Measurements from ENCODE around the gene PPM1J. TPM values are rescaled to one million over a fixed set of nuclear protein-coding genes. Genes with fewer than 3 reads are reported as not detected.
A peak's percentile ranks its signal among the peaks of the same experiment; 100 is the strongest.

The PPM1J gene
- total RNA-seq, 2 experiments from 2014 or later = 0.74 to 1.0 TPM

GRCh38 chr1:112701227-112702066 lies 13.7 kb downstream of the PPM1J start:
- CTCF ChIA-PET = interaction anchor here (4.4 kb wide), 1 partner anchor 14 kb away, joined by 25 read pairs; the partner anchor contains the start of gene PPM1J
- H3K4me3 Mint-ChIP-seq = no peak overlapping the region
- H3K9me3 Mint-ChIP-seq = no peaks in the 10 kb centered on the region
- H3K36me3 Mint-ChIP-seq (ENCODE audit: low read depth) = peaks cover 1% of the 10 kb centered on the region
- H3K4me1 Mint-ChIP-seq (ENCODE audit: low read depth) = peaks cover 60% of the 10 kb centered on the region
- H3K27ac Mint-ChIP-seq = peak overlapping the region; percentile 87
- H3K27me3 Mint-ChIP-seq (ENCODE audit: low read depth) = no peaks in the 10 kb centered on the region
- no peak for DNase-seq
- intact Hi-C loops (cut with micrococcal nuclease) = loop anchor here (5.0 to 10.0 kb wide), 2 partner anchors 256 to 1233 kb away; partner anchors contain the start of gene SLC16A1

- Mint-ChIP-seq H3K4me3 (no peak overlapping the region), H3K36me3 (ENCODE audit: low read depth) (peaks cover 1% of the 10 kb centered on the region), H3K9me3 (no peaks in the 10 kb centered on the region), H3K27ac (peak overlapping the region; percentile 87), H3K27me3 (ENCODE audit: low read depth) (no peaks in the 10 kb centered on the region), H3K4me1 (ENCODE audit: low read depth) (peaks cover 54% of the 10 kb centered on the region)
- peak; percentile 85 for DNase-seq
- intact Hi-C loops (cut with micrococcal nuclease) = loop anchor here (1.0 to 10.0 kb wide), 3 partner anchors 26 to 1234 kb away; partner anchors contain the start of genes MOV10 and SLC16A1
- CTCF ChIA-PET = interaction anchor here (0.9 kb wide), 2 partner anchors 199 to 235 kb away, joined by 3 read pairs; no protein-coding TSS in a partner anchor
Measured at GRCh38 chr1:112700290-112701226, 14.6 kb downstream of the PPM1J start.

- intact Hi-C loops (cut with micrococcal nuclease) = loop anchor here (1.0 to 10.0 kb wide), 3 partner anchors 25 to 1235 kb away; partner anchors contain the start of genes MOV10 and SLC16A1
- CTCF ChIA-PET = interaction anchor here (0.9 to 1.8 kb wide), 3 partner anchors 8 to 234 kb away, joined by 3 to 7 read pairs (median 3); no protein-coding TSS in a partner anchor
- no peaks in the 10 kb centered on the region for H3K9me3 Mint-ChIP-seq
- no peak overlapping the region for H3K4me3 Mint-ChIP-seq
- peaks cover 1% of the 10 kb centered on the region for H3K36me3 Mint-ChIP-seq (ENCODE audit: low read depth)
- H3K4me1 Mint-ChIP-seq (ENCODE audit: low read depth) = peaks cover 44% of the 10 kb centered on the region
- H3K27me3 Mint-ChIP-seq (ENCODE audit: low read depth) = no peaks in the 10 kb centered on the region
- DNase-seq = no peak
- peak overlapping the region; percentile 87 for H3K27ac Mint-ChIP-seq
Measured at GRCh38 chr1:112699425-112700144, 15.5 kb downstream of the PPM1J start.

- intact Hi-C loops (cut with micrococcal nuclease) = no loop called here
- peaks cover 1% of the 10 kb centered on the region for H3K36me3 Mint-ChIP-seq (ENCODE audit: low read depth)
- CTCF ChIA-PET = interaction anchor here (1.8 kb wide), 1 partner anchor 9 kb away, joined by 7 read pairs; no protein-coding TSS in a partner anchor
Measured at GRCh38 chr1:112698366-112699310, 16.5 kb downstream of the PPM1J start.

GRCh38 chr1:112697781-112698201 lies 17.3 kb downstream of the PPM1J start:
- peaks cover 3% of the 10 kb centered on the region for H3K36me3 Mint-ChIP-seq (ENCODE audit: low read depth)
- no peak for DNase-seq
- H3K27ac Mint-ChIP-seq = no peak overlapping the region
- H3K27me3 Mint-ChIP-seq (ENCODE audit: low read depth) = no peaks in the 10 kb centered on the region
- peaks cover 32% of the 10 kb centered on the region for H3K4me1 Mint-ChIP-seq (ENCODE audit: low read depth)
- CTCF ChIA-PET = interaction anchor here (0.9 to 1.8 kb wide), 2 partner anchors 10 to 18 kb away, joined by 3 to 7 read pairs; no protein-coding TSS in a partner anchor
- no peak overlapping the region for H3K4me3 Mint-ChIP-seq
- no peaks in the 10 kb centered on the region for H3K9me3 Mint-ChIP-seq
- intact Hi-C loops (cut with micrococcal nuclease) = no loop called here

More at GRCh38 chr1:112698366-112699310, 16.5 kb downstream of the PPM1J start:
- no peaks in the 10 kb centered on the region for H3K27me3 Mint-ChIP-seq (ENCODE audit: low read depth)
- no peak for DNase-seq
- H3K27ac Mint-ChIP-seq = peak overlapping the region; percentile 87
- H3K4me1 Mint-ChIP-seq (ENCODE audit: low read depth) = peaks cover 34% of the 10 kb centered on the region
- no peak overlapping the region for H3K4me3 Mint-ChIP-seq
- H3K9me3 Mint-ChIP-seq = no peaks in the 10 kb centered on the region

GRCh38 chr1:112696578-112697314 lies 18.4 kb downstream of the PPM1J start:
- intact Hi-C loops (cut with micrococcal nuclease) = no loop called here
- H3K4me1 Mint-ChIP-seq (ENCODE audit: low read depth) = peaks cover 24% of the 10 kb centered on the region
- H3K27me3 Mint-ChIP-seq (ENCODE audit: low read depth) = no peaks in the 10 kb centered on the region
- peaks cover 6% of the 10 kb centered on the region for H3K36me3 Mint-ChIP-seq (ENCODE audit: low read depth)
- CTCF ChIA-PET = interaction anchor here (0.9 kb wide), 2 partner anchors 19 to 194 kb away, joined by 3 to 4 read pairs; no protein-coding TSS in a partner anchor
- no peak overlapping the region for H3K4me3 Mint-ChIP-seq
- DNase-seq = no peak
- no peak overlapping the region for H3K27ac Mint-ChIP-seq
- no peaks in the 10 kb centered on the region for H3K9me3 Mint-ChIP-seq

- H3K4me3 Mint-ChIP-seq = no peak overlapping the region
- H3K9me3 Mint-ChIP-seq = no peaks in the 10 kb centered on the region
- CTCF ChIA-PET = no interaction called here
- H3K27me3 Mint-ChIP-seq (ENCODE audit: low read depth) = no peaks in the 10 kb centered on the region
- peaks cover 5% of the 10 kb centered on the region for H3K36me3 Mint-ChIP-seq (ENCODE audit: low read depth)
- intact Hi-C loops (cut with micrococcal nuclease) = no loop called here
- no peak overlapping the region for H3K27ac Mint-ChIP-seq
- H3K4me1 Mint-ChIP-seq (ENCODE audit: low read depth) = peaks cover 9% of the 10 kb centered on the region
- no peak for DNase-seq
Measured at GRCh38 chr1:112695276-112695675, 19.9 kb downstream of the PPM1J start.

- H3K27ac Mint-ChIP-seq = no peak overlapping the region
- no peaks in the 10 kb centered on the region for H3K27me3 Mint-ChIP-seq (ENCODE audit: low read depth)
- H3K9me3 Mint-ChIP-seq = no peaks in the 10 kb centered on the region
- intact Hi-C loops (cut with micrococcal nuclease) = no loop called here
- peaks cover 1% of the 10 kb centered on the region for H3K4me1 Mint-ChIP-seq (ENCODE audit: low read depth)
- DNase-seq = no peak
- CTCF ChIA-PET = no interaction called here
- peaks cover 5% of the 10 kb centered on the region for H3K36me3 Mint-ChIP-seq (ENCODE audit: low read depth)
- no peak overlapping the region for H3K4me3 Mint-ChIP-seq
Measured at GRCh38 chr1:112694363-112694929, 20.7 kb downstream of the PPM1J start.

- CTCF ChIA-PET = interaction anchor here (1.6 to 1.7 kb wide), 2 partner anchors 10 to 14 kb away, joined by 4 to 5 read pairs; no protein-coding TSS in a partner anchor
- H3K36me3 Mint-ChIP-seq (ENCODE audit: low read depth) = peaks cover 5% of the 10 kb centered on the region
- intact Hi-C loops (cut with micrococcal nuclease) = no loop called here
- no peaks in the 10 kb centered on the region for H3K9me3 Mint-ChIP-seq
- no peak overlapping the region for H3K4me3 Mint-ChIP-seq
- H3K4me1 Mint-ChIP-seq (ENCODE audit: low read depth) = no peaks in the 10 kb centered on the region
- no peak overlapping the region for H3K27ac Mint-ChIP-seq
- H3K27me3 Mint-ChIP-seq (ENCODE audit: low read depth) = no peaks in the 10 kb centered on the region
- no peak for DNase-seq
Measured at GRCh38 chr1:112693821-112694220, 21.3 kb downstream of the PPM1J start.

GRCh38 chr1:112692681-112693080 lies 22.5 kb downstream of the PPM1J start:
- Mint-ChIP-seq H3K36me3 (ENCODE audit: low read depth) (peaks cover 8% of the 10 kb centered on the region), H3K9me3 (no peaks in the 10 kb centered on the region), H3K27me3 (ENCODE audit: low read depth) (no peaks in the 10 kb centered on the region), H3K4me1 (ENCODE audit: low read depth) (no peaks in the 10 kb centered on the region), H3K27ac (no peak overlapping the region), H3K4me3 (no peak overlapping the region)
- no peak for DNase-seq
- CTCF ChIA-PET = interaction anchor here (1.3 to 1.7 kb wide), 3 partner anchors 12 to 323 kb away, joined by 3 to 5 read pairs (median 4); no protein-coding TSS in a partner anchor
- intact Hi-C loops (cut with micrococcal nuclease) = no loop called here
